ENCODE measurements around the gene OR6F1.
"Not testable (repeated sequence)": the region's sequence is repeated elsewhere in the genome, so short reads cannot be mapped to it uniquely, and the experiment has no call there.

Gene OR6F1

DNA sequence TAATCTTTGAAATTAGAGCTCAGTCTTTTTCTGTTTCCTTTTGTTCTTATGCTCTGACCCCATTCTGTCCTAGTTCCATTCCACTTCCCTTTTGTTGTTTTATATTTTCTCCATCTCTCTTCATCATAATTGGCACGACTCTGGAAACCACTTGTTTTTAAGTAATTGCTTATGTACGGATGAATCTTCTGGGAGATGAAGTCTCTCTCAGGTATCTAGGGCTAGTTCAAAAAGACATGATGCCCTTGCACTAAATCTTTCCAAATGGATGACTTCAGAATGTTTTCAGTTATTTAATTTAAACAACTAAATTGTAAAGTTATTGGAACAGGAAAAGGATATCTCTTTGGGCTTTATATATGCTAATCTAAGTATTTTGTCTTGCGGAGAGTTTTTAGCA, at the start of gene OR6F1:
OR6F1 (minus strand) TSS at position 101 of the 400 bp plus-strand sequence. CDS start 3,891 bp downstream, outside the sequence.
- DNase-seq: no peak

DNA sequence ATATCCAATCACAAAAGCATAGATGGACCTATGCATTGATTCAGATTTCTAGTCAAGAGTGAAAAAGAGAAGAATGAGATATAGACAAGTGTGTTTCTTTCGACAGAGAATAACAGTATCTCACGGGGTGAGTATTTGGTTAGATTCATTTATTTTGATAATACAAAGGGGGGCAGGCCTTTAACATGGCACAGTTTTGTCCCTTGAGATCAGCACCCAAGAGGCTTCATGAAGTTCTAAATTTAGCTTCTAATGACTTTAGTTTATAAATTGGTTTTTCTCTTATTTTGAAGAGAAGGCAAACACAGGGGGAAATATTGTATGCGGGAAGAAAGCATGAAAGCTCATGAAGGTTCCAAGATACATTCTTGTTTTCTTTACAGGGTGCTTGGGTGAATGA, 44.0 kb upstream of the OR6F1 start, which contains the start of gene OR1C1:
OR1C1 (minus strand) TSS at position 101 of the 400 bp plus-strand sequence. CDS start 2,150 bp downstream, outside the sequence.
- no peak for DNase-seq

DNA sequence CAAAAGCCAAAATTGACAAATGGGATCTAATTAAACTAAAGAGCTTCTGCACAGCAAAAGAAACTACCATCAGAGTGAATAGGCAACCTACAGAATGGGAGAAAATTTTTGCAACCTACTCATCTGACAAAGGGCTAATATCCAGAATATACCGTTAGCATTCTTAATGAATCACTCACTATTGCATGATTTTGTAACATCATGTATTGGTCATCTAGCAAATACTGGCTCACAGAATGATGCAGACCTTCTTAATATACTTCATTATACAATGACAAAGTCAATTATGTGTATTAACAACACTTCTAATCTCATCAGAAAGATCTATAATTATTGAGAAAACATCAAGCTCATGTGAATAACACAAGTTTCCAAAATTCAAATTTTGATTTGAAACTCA, 37.9 kb upstream of the OR6F1 start:
- not testable (repeated sequence) for DNase-seq

DNA sequence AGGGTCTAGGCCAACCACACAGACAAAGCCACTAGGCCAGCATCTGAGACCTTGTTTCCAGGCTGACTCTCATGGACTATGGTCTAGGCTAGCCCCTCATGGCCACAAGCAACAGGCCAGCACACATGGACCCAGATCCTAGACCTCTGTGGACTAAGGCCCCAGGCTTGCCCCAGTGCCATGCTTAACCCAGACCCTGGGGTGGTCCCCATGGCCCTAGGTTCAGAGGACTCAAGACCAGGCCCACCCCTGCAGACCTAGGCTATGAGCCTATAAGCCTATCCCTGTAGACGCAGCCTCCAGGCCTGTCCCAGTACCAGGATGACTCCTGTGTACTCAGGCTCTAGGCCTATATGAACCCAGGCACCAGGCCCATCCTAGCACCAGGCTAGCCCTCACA, 33.4 kb upstream of the OR6F1 start:
- DNase-seq: no peak

DNA sequence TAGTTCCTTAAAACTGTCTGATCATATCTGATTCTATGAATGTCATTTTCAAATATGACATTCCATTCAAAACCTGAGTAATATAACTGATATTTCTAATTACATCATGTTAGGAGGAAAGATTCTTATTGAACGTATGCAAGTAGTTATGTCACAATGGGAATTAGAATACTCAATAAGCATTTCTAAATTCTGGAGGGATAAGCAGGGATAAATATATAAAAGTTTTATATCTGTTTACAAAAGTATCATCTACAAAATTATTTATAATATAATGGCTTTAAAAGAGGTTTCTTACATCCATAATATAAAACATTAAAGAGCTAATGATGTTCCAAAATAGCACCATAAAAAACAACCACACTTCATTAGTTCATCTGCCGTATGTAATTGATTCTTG, 31.6 kb upstream of the OR6F1 start, which contains the start of gene OR14A2:
OR14A2 (minus strand) TSS at position 101 of the 400 bp plus-strand sequence.
- no peak for DNase-seq

DNA sequence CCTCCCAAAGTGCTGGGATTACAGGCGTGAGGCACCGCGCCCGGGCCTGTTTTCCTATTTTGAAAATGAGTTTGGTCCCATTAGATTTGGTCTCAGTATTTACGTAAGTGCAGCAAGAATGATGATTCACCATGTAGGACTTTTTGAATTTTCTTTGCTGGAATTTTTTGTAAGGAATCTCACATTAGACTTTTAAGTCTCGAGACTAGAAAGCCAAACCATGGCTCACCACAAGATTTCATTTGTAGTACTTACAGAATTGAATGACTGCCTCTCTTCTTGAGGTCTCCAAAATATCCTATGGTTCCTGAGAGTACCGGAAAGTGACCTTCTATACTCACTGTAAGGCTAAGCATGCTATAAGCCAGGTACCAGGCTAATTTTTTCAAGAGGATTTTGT, 31.2 kb upstream of the OR6F1 start:
- no peak for DNase-seq

DNA sequence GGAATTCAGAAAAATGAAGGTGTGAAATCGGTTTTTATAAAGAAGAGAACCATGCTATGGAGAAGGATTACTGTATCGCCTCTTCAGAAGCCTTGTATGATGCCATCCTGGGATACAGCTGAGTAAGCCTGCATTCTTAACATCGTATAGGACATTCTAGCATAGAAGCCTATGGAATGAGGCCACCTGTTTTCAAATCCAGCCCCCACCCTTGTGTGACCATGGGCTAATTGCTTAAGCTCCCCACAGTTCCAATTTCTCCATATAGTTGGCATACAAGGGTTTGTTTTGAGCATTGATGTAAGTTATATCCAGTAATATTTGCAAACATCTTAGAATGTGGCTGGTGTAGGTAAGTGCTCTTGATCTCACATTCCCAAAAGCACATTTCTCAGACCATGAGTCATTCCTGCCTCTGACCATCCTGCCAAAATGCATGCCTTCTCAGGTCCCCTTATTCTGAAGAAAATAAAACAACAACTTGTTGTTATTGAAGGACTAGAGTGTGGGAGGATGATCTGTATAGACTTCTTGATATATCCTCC, 30.0 kb upstream of the OR6F1 start:
- no peak for DNase-seq

DNA sequence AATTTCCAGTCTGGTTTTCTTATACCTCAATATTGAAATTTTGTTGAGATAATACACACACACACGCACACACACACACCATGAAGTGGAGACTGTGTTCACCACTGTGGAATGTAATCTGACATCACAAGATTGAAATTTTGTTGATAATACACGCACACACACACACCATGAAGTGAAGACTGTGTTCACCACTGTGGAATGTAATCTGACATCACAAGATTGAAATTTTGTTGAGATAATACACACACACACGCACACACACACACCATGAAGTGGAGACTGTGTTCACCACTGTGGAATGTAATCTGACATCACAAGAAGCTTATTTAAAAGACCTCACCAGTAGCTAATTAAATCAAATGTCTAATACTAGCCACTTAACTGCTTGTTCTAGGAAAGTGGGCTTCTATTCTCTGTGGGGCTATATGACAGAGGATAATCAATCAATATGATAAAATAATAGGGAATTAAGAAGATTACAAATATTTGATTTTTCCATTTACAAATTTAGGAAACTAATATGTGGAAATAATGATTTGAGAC, 25.8 kb upstream of the OR6F1 start:
- DNase-seq: not testable (repeated sequence)

DNA sequence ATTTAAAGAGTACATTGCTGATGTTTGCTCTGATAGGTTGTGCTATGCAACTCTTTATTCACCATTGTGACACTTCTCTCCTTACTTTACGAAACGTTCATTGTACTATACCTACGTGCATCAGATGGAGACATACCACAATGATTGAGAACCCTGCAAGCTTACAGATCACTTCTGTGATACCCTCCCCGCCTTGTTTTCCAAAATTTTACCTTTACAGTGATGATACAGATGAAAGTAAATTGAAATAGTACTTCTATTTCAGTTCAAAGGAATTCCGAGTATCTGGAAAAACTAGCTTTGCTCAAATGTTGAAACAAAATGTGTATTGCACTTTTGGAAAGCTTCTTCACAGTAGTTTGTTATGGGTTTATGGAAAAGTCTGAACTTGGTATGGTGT, 25.3 kb upstream of the OR6F1 start:
- DNase-seq: no peak

DNA sequence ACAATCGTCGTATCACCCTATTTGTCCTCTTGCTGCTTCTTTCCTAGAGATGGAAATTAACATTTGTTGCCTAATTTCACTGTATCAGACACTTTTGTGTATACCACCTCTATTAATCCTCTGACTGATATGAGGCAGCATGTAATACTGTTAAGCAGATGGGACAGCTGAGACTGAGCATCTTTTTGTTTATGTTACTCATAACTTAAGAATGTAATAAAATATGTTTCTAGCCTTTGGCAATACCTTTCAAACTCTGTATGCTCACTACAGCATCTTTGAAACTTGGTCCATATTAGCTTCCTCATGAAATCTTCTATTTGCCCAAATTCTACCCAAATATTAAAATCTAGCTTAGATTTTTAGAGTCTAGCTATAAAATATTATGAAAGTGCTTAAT, 24.3 kb upstream of the OR6F1 start:
- no peak for DNase-seq

DNA sequence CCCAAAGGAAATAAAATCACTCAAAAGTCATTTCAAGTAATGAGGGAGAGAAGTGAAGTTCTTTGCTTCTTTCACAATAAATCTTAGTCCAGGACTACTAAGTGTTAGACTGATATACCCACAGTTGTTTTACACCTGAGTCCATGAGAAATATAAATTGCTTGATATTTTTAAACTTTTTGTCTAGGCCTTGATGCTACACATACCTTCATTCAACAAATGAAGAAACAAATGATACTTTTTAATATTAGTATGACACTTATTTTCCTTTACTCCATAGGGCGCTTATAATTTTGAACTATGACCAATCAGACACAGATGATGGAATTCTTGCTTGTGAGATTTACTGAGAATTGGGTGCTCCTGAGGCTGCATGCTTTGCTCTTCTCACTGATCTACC, 21.9 kb upstream of the OR6F1 start, which contains the start of gene OR14K1:
OR14K1 (plus strand) TSS at position 301 of the 400 bp plus-strand sequence; CDS start at position 301, 0 bp downstream.
- no peak for DNase-seq

DNA sequence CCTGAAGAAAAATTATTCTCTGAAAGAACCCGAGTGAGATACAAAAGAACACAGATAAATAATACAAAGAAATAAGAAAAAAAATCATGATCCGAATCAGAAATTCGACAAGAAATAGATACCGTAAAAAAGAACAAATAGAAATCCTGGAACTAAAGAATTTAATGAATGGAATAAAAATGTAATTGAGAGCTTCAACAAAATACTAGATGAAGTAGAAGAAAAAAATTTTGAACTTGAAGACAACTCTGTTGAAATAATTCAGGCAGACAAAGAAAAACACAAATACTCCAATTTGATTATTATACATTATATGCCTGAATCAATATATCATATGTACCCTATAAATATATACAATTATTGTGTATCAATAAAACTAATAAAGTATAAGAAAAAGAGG, 4.8 kb upstream of the OR6F1 start:
- no peak for DNase-seq

DNA sequence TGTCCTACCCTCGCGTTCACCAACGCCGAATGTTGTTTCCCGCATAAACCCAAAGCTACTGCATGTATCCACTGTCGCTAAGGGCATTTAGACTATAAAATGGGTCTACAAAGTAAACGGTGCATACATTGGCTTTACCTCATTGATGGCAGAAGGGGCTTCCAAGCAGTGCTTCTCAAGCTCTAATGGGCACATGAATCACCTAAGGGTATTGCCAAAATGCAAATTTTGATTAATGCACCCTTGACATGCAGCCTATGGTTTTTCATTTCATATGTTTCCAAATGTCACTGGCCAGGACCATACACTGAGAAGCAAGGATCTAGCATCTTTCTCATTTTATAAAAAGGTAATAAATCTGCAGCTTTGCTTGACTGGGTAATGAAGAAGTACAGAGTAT, 2.7 kb downstream of the OR6F1 start:
- DNase-seq: no peak

DNA sequence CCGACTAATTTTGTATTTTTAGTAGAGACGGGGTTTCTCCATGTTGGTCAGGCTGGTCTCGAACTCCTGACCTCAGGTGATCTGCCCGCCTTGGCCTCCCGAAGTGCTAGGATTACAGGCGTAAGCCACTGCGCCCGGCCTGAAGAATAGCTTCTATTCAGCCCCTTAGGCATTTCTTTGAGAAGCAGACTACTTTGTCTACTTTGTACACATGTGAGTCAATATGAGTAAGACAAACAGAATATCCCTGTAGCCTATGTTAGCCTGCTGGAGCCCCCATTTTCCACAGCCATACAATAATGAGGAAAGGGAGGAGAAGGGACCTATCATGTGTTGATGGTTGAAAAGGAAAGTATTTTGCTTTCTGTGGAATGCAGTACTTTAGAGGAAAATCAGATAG, 5.8 kb downstream of the OR6F1 start:
- not testable (repeated sequence) for DNase-seq

DNA sequence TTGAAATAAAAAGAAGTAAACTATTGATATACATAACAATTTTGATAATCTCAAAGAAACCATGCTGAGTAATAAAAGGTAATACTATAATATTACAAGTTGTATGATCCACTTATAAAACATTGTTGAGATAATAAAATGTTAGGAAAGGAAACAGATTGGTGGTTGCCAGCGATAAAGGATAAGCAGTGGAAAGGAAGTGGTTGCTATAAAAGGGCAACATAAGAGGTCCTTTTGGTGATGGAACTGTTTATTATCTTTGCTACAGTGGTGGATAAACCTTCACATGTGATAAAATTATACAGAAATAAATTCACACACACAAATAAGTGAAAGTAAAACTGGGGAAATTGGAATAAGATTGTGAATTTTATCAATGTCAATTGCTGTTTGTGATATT, 15.1 kb downstream of the OR6F1 start:
- DNase-seq: no peak

DNA sequence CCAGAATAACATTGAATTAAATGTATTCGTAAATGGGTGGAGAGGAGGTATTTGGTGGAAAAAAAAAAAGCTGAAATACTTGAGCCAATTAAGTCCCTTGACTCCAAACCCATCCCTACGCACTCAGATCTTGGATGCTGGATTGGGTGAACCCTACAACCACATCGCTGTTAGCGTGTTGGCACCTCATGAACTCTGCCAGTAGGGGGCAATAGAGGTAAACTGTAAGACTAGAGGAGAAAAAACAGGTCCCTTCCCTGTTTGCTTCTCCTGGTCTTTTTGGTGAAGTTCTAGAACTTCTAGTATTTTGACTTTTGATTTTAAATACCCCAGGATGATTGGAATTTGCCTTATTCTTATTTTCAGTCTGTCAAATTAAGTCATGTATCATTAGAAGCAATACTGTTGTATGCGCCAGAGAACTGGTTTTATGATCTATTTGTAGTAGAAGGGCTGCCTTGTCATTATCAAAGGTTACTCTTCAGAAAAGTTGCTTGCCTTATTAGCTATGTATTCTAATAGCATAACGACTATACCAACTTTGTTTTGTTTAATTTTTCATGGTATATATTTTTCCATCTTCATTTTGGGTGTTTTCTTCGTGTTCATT, 35.1 kb downstream of the OR6F1 start:
- DNase-seq: peak; percentile 22

DNA sequence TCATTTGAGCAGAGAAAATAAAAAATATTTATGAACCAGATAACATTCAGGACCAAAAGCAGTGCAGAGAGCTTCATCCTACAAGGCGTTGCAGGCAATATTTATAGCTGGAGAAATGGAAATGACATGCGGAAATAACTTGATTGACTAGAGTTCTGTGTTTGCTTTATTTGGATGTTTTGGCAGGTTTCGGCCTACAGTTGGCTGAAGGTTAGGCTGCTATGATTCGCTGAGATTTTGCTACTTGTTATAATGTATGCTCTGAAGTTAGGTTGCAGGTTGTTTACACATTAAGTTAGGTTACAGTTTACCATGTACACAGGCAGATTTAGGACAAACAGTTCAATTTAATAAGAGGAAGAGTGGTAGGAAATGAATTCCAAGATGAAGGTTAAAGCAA, 36.3 kb downstream of the OR6F1 start:
- DNase-seq: no peak

DNA sequence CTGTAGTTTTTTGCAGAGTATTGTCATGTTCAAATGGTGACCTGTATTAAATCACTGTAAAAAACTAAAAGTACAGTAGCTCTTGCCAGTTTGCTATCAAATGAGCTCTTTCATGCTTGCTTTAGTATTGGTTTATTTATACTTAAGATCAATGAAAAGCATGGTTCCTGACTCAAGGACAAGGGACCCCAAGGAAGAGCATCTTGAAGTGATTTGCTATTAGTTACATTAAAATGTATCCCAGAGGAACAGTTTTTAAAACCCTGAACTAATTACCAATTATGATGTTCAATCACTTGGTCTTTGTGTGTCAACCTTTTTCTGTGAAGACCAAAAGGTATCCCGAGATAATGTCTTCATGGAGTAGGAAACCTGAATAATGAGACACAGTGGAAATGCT, 36.8 kb downstream of the OR6F1 start, which contains the start of gene OR13G1:
OR13G1 (minus strand) TSS at position 101 of the 400 bp plus-strand sequence. CDS start 6,698 bp downstream, outside the sequence.
- DNase-seq: no peak

DNA sequence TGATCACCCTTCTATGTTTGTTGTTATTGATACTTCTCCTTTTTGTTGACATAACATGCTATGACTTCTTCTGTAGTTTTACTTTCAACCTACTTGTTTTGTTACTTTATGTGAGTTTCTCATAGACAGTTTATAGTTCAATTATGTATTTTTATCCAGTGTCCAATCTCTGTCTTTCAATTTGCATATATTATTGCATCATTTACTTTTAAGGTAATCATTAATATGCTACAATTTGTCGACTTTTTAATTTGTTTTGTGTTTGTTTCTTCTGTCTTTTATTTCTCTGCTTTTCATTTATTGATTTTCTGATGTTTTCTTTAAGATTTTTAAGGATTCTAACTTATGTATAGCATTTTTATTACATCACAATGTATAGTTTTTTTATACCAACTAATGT, 47.2 kb downstream of the OR6F1 start:
- no peak for DNase-seq

Measured in NCI-H1105 (cell line).